HFFc6 (cell line): Measurements from ENCODE around the gene PEAK3. TPM values are rescaled to one million over a fixed set of nuclear protein-coding genes. Genes with fewer than 3 reads are reported as not detected.

ENCODE experiments used
- DNase-seq: peaks from one replicate; pipeline ENCODE4 v3.0.0-alpha.2; 2018
- H3K27ac Mint-ChIP-seq: 2 replicates; pipeline ENCODE4 v1.8.0; 2020; ENCODE audit warnings: mild to moderate bottlenecking, mixed read lengths
- H3K27me3 Mint-ChIP-seq: 2 replicates; pipeline ENCODE4 v1.8.0; 2021; ENCODE audit warnings: mild to moderate bottlenecking, moderate library complexity, mixed read lengths; ENCODE audit not compliant: insufficient read depth
- H3K36me3 Mint-ChIP-seq: 2 replicates; pipeline ENCODE4 v1.8.0; 2021; ENCODE audit warnings: low read depth, mixed read lengths
- H3K4me1 Mint-ChIP-seq: 2 replicates; pipeline ENCODE4 v1.8.0; 2020; ENCODE audit warnings: low read depth, mixed read lengths
- H3K4me3 Mint-ChIP-seq: 2 replicates; pipeline ENCODE4 v1.8.0; 2020; ENCODE audit warnings: mild to moderate bottlenecking, moderate library complexity, mixed read lengths
- H3K9me3 Mint-ChIP-seq: 2 replicates; pipeline ENCODE4 v1.8.0; 2020; ENCODE audit warnings: mild to moderate bottlenecking, mixed read lengths
- CTCF ChIP-seq: fragments of 200-600 bp; sonication (generic); IDR thresholded peaks from 2 replicates; pipeline ENCODE4 v1.5.0; 2021; ENCODE audit warnings: antibody characterized with exemption, mild to moderate bottlenecking
- total RNA-seq, 6 experiments: library from RNA; stranded (reverse); fragmentation: NEBNext Ultra II Directional; extraction: Animal tissue kit (Norgen Biotek cat#: 25700); gene quantifications; 2 replicates in 1 of 6; 3 replicates in 5 of 6; pipeline ENCODE4 v1.2.3, GENCODE V29; 2021

Gene PEAK3
- total RNA-seq, 6 experiments from 2014 or later, result 0.07 to 0.53 (median 0.36) TPM

- no peak for TF ChIP-seq CTCF
- no peak for DNase-seq
- H3K36me3 Mint-ChIP-seq, result peaks cover 24% of the 10 kb centered on the region
- no peak overlapping the region for H3K4me3 Mint-ChIP-seq
- no peaks in the 10 kb centered on the region for H3K9me3 Mint-ChIP-seq
- no peak overlapping the region for H3K27ac Mint-ChIP-seq
- peaks cover 7% of the 10 kb centered on the region; the same call in 1 of the 2 replicates for H3K27me3 Mint-ChIP-seq
- peaks cover 25% of the 10 kb centered on the region for H3K4me1 Mint-ChIP-seq
These were observed 42.4 kb upstream of the PEAK3 start for GRCh38 chr19:2324220-2324948.

GRCh38 chr19:2323707-2324106 lies 41.7 kb upstream of the PEAK3 start:
- Mint-ChIP-seq H3K9me3 (no peaks in the 10 kb centered on the region), H3K4me1 (peaks cover 22% of the 10 kb centered on the region), H3K36me3 (peaks cover 19% of the 10 kb centered on the region), H3K4me3 (no peak overlapping the region), H3K27ac (no peak overlapping the region), H3K27me3 (peaks cover 5% of the 10 kb centered on the region; the same call in 1 of the 2 replicates)
- no peak for DNase-seq
- no peak for TF ChIP-seq CTCF

- DNase-seq, result no peak
- H3K27me3 Mint-ChIP-seq, result no peaks in the 10 kb centered on the region; the same call in 1 of the 2 replicates
- peaks cover 6% of the 10 kb centered on the region for H3K36me3 Mint-ChIP-seq
- no peak for TF ChIP-seq CTCF
- no peak overlapping the region for H3K4me3 Mint-ChIP-seq
- no peak overlapping the region for H3K27ac Mint-ChIP-seq
- peaks cover 10% of the 10 kb centered on the region for H3K4me1 Mint-ChIP-seq
- no peaks in the 10 kb centered on the region for H3K9me3 Mint-ChIP-seq
These were observed 39.7 kb upstream of the PEAK3 start for GRCh38 chr19:2321565-2322283.

GRCh38 chr19:2320939-2321338 lies 39.0 kb upstream of the PEAK3 start:
- Mint-ChIP-seq H3K9me3 (peaks cover under 1% of the 10 kb centered on the region; the same call in 1 of the 2 replicates), H3K4me3 (no peak overlapping the region), H3K36me3 (peaks cover 4% of the 10 kb centered on the region), H3K27me3 (no peaks in the 10 kb centered on the region; the same call in 1 of the 2 replicates), H3K4me1 (peaks cover 5% of the 10 kb centered on the region), H3K27ac (no peak overlapping the region)
- no peak for TF ChIP-seq CTCF
- no peak for DNase-seq

GRCh38 chr19:2320049-2320448 lies 38.1 kb upstream of the PEAK3 start:
- Mint-ChIP-seq H3K27ac (no peak overlapping the region), H3K36me3 (peaks cover 7% of the 10 kb centered on the region), H3K4me3 (no peak overlapping the region), H3K4me1 (peaks cover 7% of the 10 kb centered on the region; the same call in 1 of the 2 replicates), H3K9me3 (peaks cover 8% of the 10 kb centered on the region), H3K27me3 (no peaks in the 10 kb centered on the region; the same call in 1 of the 2 replicates)
- TF ChIP-seq CTCF, result no peak
- DNase-seq, result no peak
